Endothelial cell of umbilical vein (primary cell): ENCODE data around the gene TRIM41. TPM values are rescaled to one million over a fixed set of nuclear protein-coding genes. Genes with fewer than 3 reads are reported as not detected.

Experiments
- BruUV-seq: library from RNA; stranded (reverse); fragments of 400-500 nt; replicated peaks from 2 replicates; lab custom pipeline; 2021; lab: Mats Ljungman, UMichigan
- CTCF ChIA-PET: fragments of 300-600, 350-600 bp; sonication (Branson Sonifier 250); formaldehyde crosslinking; loops from one replicate; lab custom pipeline; 2021; ENCODE audit warnings: antibody characterized with exemption, inconsistent platforms; lab: Charles Lee
- POLR2A ChIA-PET: fragments of 300-600, 350-600 bp; sonication (Branson Sonifier 250); formaldehyde crosslinking; loops from one replicate; lab custom pipeline; 2021; ENCODE audit warnings: antibody characterized with exemption, inconsistent platforms; lab: Charles Lee
- DNase-seq: peaks from one replicate; pipeline ENCODE4 v3.0.0-alpha.2; 2011; ENCODE audit warnings: low read depth, low spot score
- FAIRE-seq: peaks from 2 replicates; lab custom pipeline; 2011; peaks lifted over from hg19 to GRCh38; lab: Jason Lieb, UNC
- H2AFZ ChIP-seq: 2 replicates; pipeline ENCODE4 v1.6.0; 2012; ENCODE audit warnings: low read depth, low read length, control low read depth, inconsistent platforms
- H3K27ac ChIP-seq: 2 replicates; pipeline ENCODE4 v1.5.1; 2011; ENCODE audit warnings: low read depth, mild to moderate bottlenecking, control low read depth, low read length, moderate library complexity; ENCODE audit not compliant: insufficient read depth
- H3K27me3 ChIP-seq, 2 experiments: 2 replicates each; pipeline versions ENCODE4 v1.6.0 to v1.6.1; 2011; ENCODE audit warnings: low read length in 2 of 2, mixed read lengths in 1 of 2; ENCODE audit not compliant: control insufficient read depth in 2 of 2, insufficient read depth in 2 of 2
- H3K36me3 ChIP-seq, 2 experiments: 2 replicates in 1 of 2; 3 replicates in 1 of 2; pipeline ENCODE4 v1.5.1; 2011; ENCODE audit warnings: low read length in 2 of 2, mild to moderate bottlenecking in 1 of 2, moderate library complexity in 1 of 2; ENCODE audit not compliant: control insufficient read depth in 2 of 2, insufficient read depth in 2 of 2; ENCODE audit errors: extremely low read depth in 1 of 2
- H3K4me1 ChIP-seq: 3 replicates; pipeline ENCODE4 v1.5.1; 2011; ENCODE audit warnings: mild to moderate bottlenecking, low read length; ENCODE audit not compliant: control insufficient read depth, insufficient read depth; ENCODE audit errors: extremely low read depth
- H3K4me2 ChIP-seq: 2 replicates; pipeline ENCODE4 v1.6.1; 2011; ENCODE audit warnings: low read length, control low read depth, mixed read lengths; ENCODE audit not compliant: insufficient read depth
- H3K4me3 ChIP-seq, 3 experiments: fragments of 200-600 bp in 1 of 3; sonication (generic), shearing (Covaris generic) in 1 of 3; replicated peaks in 1 of 3; 2 replicates each; pipeline ENCODE4 v1.5.1; 2011 to 2016; ENCODE audit warnings: control low read depth in 3 of 3, low read length in 3 of 3, mild to moderate bottlenecking in 2 of 3, inconsistent platforms in 1 of 3, low read depth in 1 of 3, moderate library complexity in 1 of 3; ENCODE audit not compliant: insufficient read depth in 1 of 3
- H3K79me2 ChIP-seq: 2 replicates; pipeline ENCODE4 v1.6.0; 2012; ENCODE audit warnings: low read length, inconsistent platforms; ENCODE audit not compliant: control insufficient read depth, insufficient read depth
- H3K9ac ChIP-seq: replicated peaks from 2 replicates; pipeline ENCODE3; 2011; ENCODE audit warnings: low read length, control low read depth; ENCODE audit not compliant: insufficient read depth; ENCODE audit errors: extremely low read depth
- H3K9me1 ChIP-seq: replicated peaks from 3 replicates; pipeline ENCODE4 v1.6.0; 2011; ENCODE audit warnings: mild to moderate bottlenecking, low read length; ENCODE audit not compliant: control insufficient read depth, insufficient read depth; ENCODE audit errors: extremely low read depth
- H3K9me3 ChIP-seq: replicated peaks from 2 replicates; pipeline ENCODE4 v1.5.1; 2012; ENCODE audit warnings: low read length, inconsistent platforms; ENCODE audit not compliant: control insufficient read depth, insufficient read depth
- H4K20me1 ChIP-seq: replicated peaks from 2 replicates; pipeline ENCODE3; 2011; ENCODE audit warnings: mild to moderate bottlenecking, low read length; ENCODE audit not compliant: control insufficient read depth, insufficient read depth; ENCODE audit errors: extremely low read depth
- EZH2 ChIP-seq: IDR thresholded peaks from 2 replicates; pipeline ENCODE4 v1.6.1; 2012; ENCODE audit warnings: borderline replicate concordance, low read depth, mild to moderate bottlenecking, moderate library complexity, low read length, inconsistent platforms; ENCODE audit not compliant: severe bottlenecking
- FOS ChIP-seq: IDR thresholded peaks from 2 replicates; pipeline ENCODE4 v1.6.1; 2011; ENCODE audit warnings: mild to moderate bottlenecking, low read length, moderate library complexity, borderline replicate concordance; ENCODE audit not compliant: insufficient read depth
- GATA2 ChIP-seq: IDR thresholded peaks from 2 replicates; pipeline ENCODE4 v1.7.0; 2011; ENCODE audit warnings: low read depth, mild to moderate bottlenecking, moderate library complexity, mixed read lengths, low read length; ENCODE audit not compliant: insufficient read length, insufficient read depth
- JUN ChIP-seq: IDR thresholded peaks from 2 replicates; pipeline ENCODE4 v1.6.1; 2011; ENCODE audit warnings: borderline replicate concordance, low read depth; ENCODE audit not compliant: insufficient read length, insufficient read depth
- MYC ChIP-seq: IDR thresholded peaks from one replicate; pipeline ENCODE4 v1.6.1; 2011; ENCODE audit warnings: mild to moderate bottlenecking, low read depth, low read length
- POLR2A ChIP-seq: IDR thresholded peaks from 2 replicates; pipeline ENCODE4 v1.6.1; 2012; ENCODE audit warnings: low read depth, mild to moderate bottlenecking, control low read depth, low read length
- POLR2AphosphoS5 ChIP-seq: IDR thresholded peaks from 2 replicates; pipeline ENCODE4 v1.6.1; 2012; ENCODE audit warnings: low read depth, mild to moderate bottlenecking, control low read depth, low read length, moderate library complexity; ENCODE audit not compliant: insufficient read depth
- dilution Hi-C: fragments of 300-500 bp; cut with MboI; formaldehyde crosslinking; loops from one replicate; pipeline ENCODE4 v1.15.0; 2019; ENCODE audit warnings: low sequenced_read_pairs; ENCODE audit not compliant: extremely low pct_ligation_motif_present
- intact Hi-C: fragments of 100-400 bp; cut with micrococcal nuclease; formaldehyde crosslinking; loops from one replicate; pipeline ENCODE4 v1.10.0; 2022
- polyA plus RNA-seq, 4 experiments: library from polyadenylated mRNA; depleted of rRNA in 3 of 4; stranded (reverse) in 3 of 4; unstranded in 1 of 4; fragments of >200 nt; gene quantifications; 2 replicates each; pipeline versions ENCODE4 v1.2.1 to v1.2.3, GENCODE V29; 2011 to 2012; ENCODE audit warnings: missing spikeins in 1 of 4
- total RNA-seq: library from RNA; stranded (reverse); gene quantifications from 2 replicates; pipeline ENCODE4 v1.2.3, GENCODE V29; 2021
- TF ChIP-seq, protein P1 (sequence below): IDR thresholded peaks from 2 replicates; pipeline ENCODE4 v1.6.1; 2011; ENCODE audit not compliant: insufficient read depth, insufficient read length
- TF ChIP-seq, protein P2 (sequence below), 2 donors: IDR thresholded peaks; 1 replicate in 1 of 2; 2 replicates in 1 of 2; pipeline ENCODE4 v1.5.1; 2011; ENCODE audit warnings: low read length in 2 of 2, mild to moderate bottlenecking in 2 of 2, moderate library complexity in 2 of 2, control low read depth in 1 of 2, inconsistent platforms in 1 of 2, low read depth in 1 of 2; ENCODE audit not compliant: insufficient read depth in 1 of 2; ENCODE audit errors: extremely low read depth in 1 of 2

The TRIM41 gene
- total and polyA plus RNA-seq, 2 donors (not counting 3 experiments of a cell fraction or from before 2014, with no cell fraction given) = 11.2 to 19.9 TPM

DNA sequence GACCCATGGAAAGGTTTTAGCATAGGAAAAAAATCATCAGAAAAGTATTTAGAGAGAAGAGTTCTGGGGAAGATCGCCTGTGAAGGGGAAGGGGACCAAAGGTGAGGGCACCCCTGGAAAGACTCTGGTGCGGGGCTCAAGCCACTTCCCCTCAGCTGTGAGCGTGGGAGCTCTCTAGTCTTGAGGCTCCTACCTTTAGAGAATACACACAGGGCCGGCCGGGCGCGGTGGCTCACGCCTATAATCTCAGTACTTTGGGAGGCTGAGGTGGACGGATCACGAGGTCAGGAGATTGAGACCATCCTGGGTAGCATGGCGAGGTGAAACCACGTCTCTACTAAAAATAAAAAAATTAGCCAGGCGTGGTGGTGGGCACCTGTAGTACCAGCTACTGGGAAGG is 6.9 kb downstream of the TRIM41 start:
- Histone ChIP-seq H4K20me1 (no peaks in the 10 kb centered on the region), H3K27ac (no peak overlapping the region), H2AFZ (no peak overlapping the region), H3K4me3 (no peak overlapping the region), H3K27me3 (no peaks in the 10 kb centered on the region), H3K9ac (no peak overlapping the region), H3K4me2 (no peak overlapping the region), H3K9me3 (no peaks in the 10 kb centered on the region), H3K36me3 (peaks cover 0 to 18% of the 10 kb centered on the region in 2 experiments), H3K9me1 (no peaks in the 10 kb centered on the region), H3K79me2 (peaks cover 4% of the 10 kb centered on the region), H3K4me1 (peaks cover 2% of the 10 kb centered on the region)
- POLR2A ChIA-PET = no interaction called here
- TF ChIP-seq GATA2 (no peak), POLR2AphosphoS5 (no peak), JUN (no peak), EZH2 (no peak), POLR2A (no peak), FOS (no peak), MYC (no peak)
- TF ChIP-seq, protein P1, sequence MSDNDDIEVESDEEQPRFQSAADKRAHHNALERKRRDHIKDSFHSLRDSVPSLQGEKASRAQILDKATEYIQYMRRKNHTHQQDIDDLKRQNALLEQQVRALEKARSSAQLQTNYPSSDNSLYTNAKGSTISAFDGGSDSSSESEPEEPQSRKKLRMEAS = no peak
- TF ChIP-seq, protein P2, sequence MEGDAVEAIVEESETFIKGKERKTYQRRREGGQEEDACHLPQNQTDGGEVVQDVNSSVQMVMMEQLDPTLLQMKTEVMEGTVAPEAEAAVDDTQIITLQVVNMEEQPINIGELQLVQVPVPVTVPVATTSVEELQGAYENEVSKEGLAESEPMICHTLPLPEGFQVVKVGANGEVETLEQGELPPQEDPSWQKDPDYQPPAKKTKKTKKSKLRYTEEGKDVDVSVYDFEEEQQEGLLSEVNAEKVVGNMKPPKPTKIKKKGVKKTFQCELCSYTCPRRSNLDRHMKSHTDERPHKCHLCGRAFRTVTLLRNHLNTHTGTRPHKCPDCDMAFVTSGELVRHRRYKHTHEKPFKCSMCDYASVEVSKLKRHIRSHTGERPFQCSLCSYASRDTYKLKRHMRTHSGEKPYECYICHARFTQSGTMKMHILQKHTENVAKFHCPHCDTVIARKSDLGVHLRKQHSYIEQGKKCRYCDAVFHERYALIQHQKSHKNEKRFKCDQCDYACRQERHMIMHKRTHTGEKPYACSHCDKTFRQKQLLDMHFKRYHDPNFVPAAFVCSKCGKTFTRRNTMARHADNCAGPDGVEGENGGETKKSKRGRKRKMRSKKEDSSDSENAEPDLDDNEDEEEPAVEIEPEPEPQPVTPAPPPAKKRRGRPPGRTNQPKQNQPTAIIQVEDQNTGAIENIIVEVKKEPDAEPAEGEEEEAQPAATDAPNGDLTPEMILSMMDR (IDR thresholded peaks at IDR 0.05; ENCODE audit: extremely low read depth in 1 of 2, insufficient read depth in 1 of 2, low read depth in 1 of 2, low read length in 2 of 2) = no peak
- intact Hi-C loops = no loop called here
- dilution Hi-C loops = no loop called here
- CTCF ChIA-PET = no interaction called here
- no TSS peak for BruUV-seq
- DNase-seq (no peak), FAIRE-seq (no peak)
